Mononuclear cell (primary cell): ENCODE results near the gene ZNF407. TPM values are rescaled to one million over a fixed set of nuclear protein-coding genes. Genes with fewer than 3 reads are reported as not detected.

ENCODE experiments used
- H3K27me3 ChIP-seq: 2 replicates; pipeline ENCODE4 v1.6.0; 2011; ENCODE audit warnings: low read length, control low read depth; ENCODE audit not compliant: insufficient read depth
- H3K4me1 ChIP-seq: 2 replicates; pipeline ENCODE4 v1.5.1; 2011; ENCODE audit warnings: mild to moderate bottlenecking, low read length, control low read depth; ENCODE audit not compliant: insufficient read depth
- H3K4me3 ChIP-seq: 2 replicates; pipeline ENCODE4 v1.5.1; 2011; ENCODE audit warnings: mild to moderate bottlenecking, low read length, moderate library complexity
- H3K9me3 ChIP-seq: 2 replicates; pipeline ENCODE4 v1.5.1; 2011; ENCODE audit warnings: low read depth, mild to moderate bottlenecking, control low read depth, low read length
- total RNA-seq: library from RNA; depleted of rRNA; stranded (reverse); fragments of >200 nt; gene quantifications from one replicate; pipeline ENCODE4 v1.2.3, GENCODE V29; 2012

ZNF407 gene
- total RNA-seq, 1 donor = 32.0 TPM

GRCh38 chr18:74608681-74609080 is 11.0 kb downstream of the ZNF407 start:
- Histone ChIP-seq H3K27me3 (no peaks in the 10 kb centered on the region), H3K4me1 (peaks cover 13% of the 10 kb centered on the region), H3K4me3 (no peak overlapping the region), H3K9me3 (no peaks in the 10 kb centered on the region)

GRCh38 chr18:74609535-74609934 is 11.9 kb downstream of the ZNF407 start:
- no peak overlapping the region for H3K4me3 ChIP-seq
- H3K4me1 ChIP-seq = peaks cover 13% of the 10 kb centered on the region
- no peaks in the 10 kb centered on the region for H3K9me3 ChIP-seq
- no peaks in the 10 kb centered on the region for H3K27me3 ChIP-seq

- H3K9me3 ChIP-seq = no peaks in the 10 kb centered on the region
- H3K4me1 ChIP-seq = peaks cover 13% of the 10 kb centered on the region
- no peak overlapping the region for H3K4me3 ChIP-seq
These were observed 12.5 kb downstream of the ZNF407 start for GRCh38 chr18:74610051-74610615.

GRCh38 chr18:74610860-74611259 is 13.2 kb downstream of the ZNF407 start:
- Histone ChIP-seq H3K4me1 (peaks cover 13% of the 10 kb centered on the region), H3K4me3 (no peak overlapping the region), H3K9me3 (no peaks in the 10 kb centered on the region), H3K27me3 (no peaks in the 10 kb centered on the region)

More at GRCh38 chr18:74610051-74610615, 12.5 kb downstream of the ZNF407 start:
- no peaks in the 10 kb centered on the region for H3K27me3 ChIP-seq

GRCh38 chr18:74611765-74612164 is 14.1 kb downstream of the ZNF407 start:
- Histone ChIP-seq H3K9me3 (no peaks in the 10 kb centered on the region), H3K27me3 (no peaks in the 10 kb centered on the region), H3K4me1 (peaks cover 13% of the 10 kb centered on the region), H3K4me3 (no peak overlapping the region)

- Histone ChIP-seq H3K9me3 (no peaks in the 10 kb centered on the region), H3K4me1 (peaks cover 13% of the 10 kb centered on the region), H3K27me3 (no peaks in the 10 kb centered on the region), H3K4me3 (no peak overlapping the region)
These were observed 15.7 kb downstream of the ZNF407 start for GRCh38 chr18:74613381-74613780.

- no peaks in the 10 kb centered on the region for H3K9me3 ChIP-seq
- H3K27me3 ChIP-seq = no peaks in the 10 kb centered on the region
- H3K4me3 ChIP-seq = no peak overlapping the region
- H3K4me1 ChIP-seq = peaks cover 4% of the 10 kb centered on the region
These were observed 18.8 kb downstream of the ZNF407 start for GRCh38 chr18:74616494-74616893.

GRCh38 chr18:74617486-74617885 is 19.8 kb downstream of the ZNF407 start:
- Histone ChIP-seq H3K4me1 (peaks cover 14% of the 10 kb centered on the region), H3K27me3 (no peaks in the 10 kb centered on the region), H3K9me3 (no peaks in the 10 kb centered on the region), H3K4me3 (no peak overlapping the region)

- Histone ChIP-seq H3K9me3 (no peaks in the 10 kb centered on the region), H3K4me3 (no peak overlapping the region), H3K27me3 (no peaks in the 10 kb centered on the region), H3K4me1 (peaks cover 14% of the 10 kb centered on the region)
These were observed 24.4 kb downstream of the ZNF407 start for GRCh38 chr18:74622072-74622471.

- Histone ChIP-seq H3K4me1 (peaks cover 14% of the 10 kb centered on the region), H3K4me3 (no peak overlapping the region), H3K27me3 (no peaks in the 10 kb centered on the region), H3K9me3 (no peaks in the 10 kb centered on the region)
These were observed 25.6 kb downstream of the ZNF407 start for GRCh38 chr18:74623047-74623816.

GRCh38 chr18:74624466-74624865 is 26.8 kb downstream of the ZNF407 start:
- Histone ChIP-seq H3K4me3 (no peak overlapping the region), H3K27me3 (no peaks in the 10 kb centered on the region), H3K4me1 (peaks cover 14% of the 10 kb centered on the region), H3K9me3 (no peaks in the 10 kb centered on the region)

- peaks cover 14% of the 10 kb centered on the region for H3K4me1 ChIP-seq
- H3K4me3 ChIP-seq = no peak overlapping the region
- no peaks in the 10 kb centered on the region for H3K27me3 ChIP-seq
These were observed 27.5 kb downstream of the ZNF407 start for GRCh38 chr18:74625157-74625556.

GRCh38 chr18:74626049-74626874 is 28.6 kb downstream of the ZNF407 start:
- Histone ChIP-seq H3K4me3 (no peak overlapping the region), H3K4me1 (peaks cover 18% of the 10 kb centered on the region), H3K27me3 (no peaks in the 10 kb centered on the region), H3K9me3 (no peaks in the 10 kb centered on the region)

More at GRCh38 chr18:74625157-74625556, 27.5 kb downstream of the ZNF407 start:
- H3K9me3 ChIP-seq = no peaks in the 10 kb centered on the region

- Histone ChIP-seq H3K4me3 (no peak overlapping the region), H3K9me3 (no peaks in the 10 kb centered on the region), H3K4me1 (peaks cover 29% of the 10 kb centered on the region), H3K27me3 (no peaks in the 10 kb centered on the region)
These were observed 33.1 kb downstream of the ZNF407 start for GRCh38 chr18:74630804-74631203.

- Histone ChIP-seq H3K9me3 (no peaks in the 10 kb centered on the region), H3K4me1 (peaks cover 29% of the 10 kb centered on the region), H3K27me3 (no peaks in the 10 kb centered on the region), H3K4me3 (no peak overlapping the region)
These were observed 33.5 kb downstream of the ZNF407 start for GRCh38 chr18:74631212-74631611.
